Stimulated activated CD4-positive, alpha-beta T cell treated with anti-CD3 and anti-CD28 coated beads, Interleukin-1b, Interleukin-23, amount 100 ng/mL, for 24 hours (primary cell): ENCODE results near the gene AKAP9.
"Not testable (repeated sequence)": the region's sequence is repeated elsewhere in the genome, so short reads cannot be mapped to it uniquely, and the experiment has no call there.

Experiments
- DNase-seq, 4 experiments: peaks; one replicate each; pipeline ENCODE4 v3.0.0-alpha.2; 2020; ENCODE audit warnings: low read depth in 4 of 4, low spot score in 1 of 4

The AKAP9 gene

DNA sequence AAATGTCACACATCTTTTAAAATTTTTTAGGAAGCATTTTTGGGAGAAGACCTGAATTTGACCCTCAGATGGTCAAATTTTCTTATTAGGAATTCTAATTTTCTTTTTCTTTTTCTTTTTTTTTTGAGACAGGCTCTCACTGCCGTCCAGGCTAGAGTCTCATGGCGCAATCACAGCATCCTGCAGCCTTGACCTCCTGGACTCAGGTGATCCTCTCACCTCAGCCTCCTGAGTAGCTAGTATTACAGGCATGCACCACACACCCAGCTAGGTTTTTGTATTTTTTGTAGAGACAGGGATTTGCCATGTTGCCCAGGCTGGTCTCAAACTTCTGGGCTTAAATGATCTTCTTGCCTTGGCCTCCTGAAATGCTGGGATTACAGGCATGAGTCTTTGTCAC, 65.4 kb downstream of the AKAP9 start:
- no peak for DNase-seq

DNA sequence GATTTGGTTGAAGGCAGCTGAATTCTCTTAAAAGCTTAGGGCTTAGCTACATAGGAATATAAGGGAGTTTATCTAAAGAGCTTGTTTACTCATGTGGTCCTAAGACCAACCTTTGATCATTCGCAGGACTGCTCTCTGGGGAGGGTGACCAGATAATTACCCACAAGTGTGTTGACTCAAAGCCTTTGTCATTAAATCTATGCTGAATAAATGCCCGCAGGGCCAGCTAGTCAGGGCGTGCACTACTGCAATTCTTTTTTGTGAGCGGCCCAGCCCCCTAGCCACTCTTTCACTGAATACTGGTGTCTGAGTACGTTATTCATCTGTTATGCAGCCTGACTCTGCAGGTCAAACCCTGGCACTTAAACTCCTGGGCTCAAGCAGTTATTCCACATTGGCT, 69.6 kb downstream of the AKAP9 start:
- DNase-seq: no peak

DNA sequence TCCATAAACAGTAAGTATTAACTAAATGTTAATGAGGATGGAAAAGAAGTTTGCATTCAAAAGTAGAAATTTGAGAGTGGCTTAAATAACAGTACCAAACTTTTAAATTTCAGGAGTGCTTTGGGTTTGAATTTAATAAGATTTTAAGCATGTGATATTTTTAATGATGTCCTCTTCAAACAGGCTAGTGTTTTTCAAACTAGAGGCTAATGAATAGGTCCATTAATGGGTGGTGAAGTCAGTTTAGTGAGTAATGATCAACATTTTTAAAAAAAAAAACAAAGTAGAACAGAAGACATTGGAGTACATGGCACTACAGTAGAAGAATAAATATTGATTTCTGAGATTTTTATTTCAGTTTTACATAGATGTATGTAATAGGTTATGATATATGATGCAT, 72.9 kb downstream of the AKAP9 start:
- DNase-seq: no peak

DNA sequence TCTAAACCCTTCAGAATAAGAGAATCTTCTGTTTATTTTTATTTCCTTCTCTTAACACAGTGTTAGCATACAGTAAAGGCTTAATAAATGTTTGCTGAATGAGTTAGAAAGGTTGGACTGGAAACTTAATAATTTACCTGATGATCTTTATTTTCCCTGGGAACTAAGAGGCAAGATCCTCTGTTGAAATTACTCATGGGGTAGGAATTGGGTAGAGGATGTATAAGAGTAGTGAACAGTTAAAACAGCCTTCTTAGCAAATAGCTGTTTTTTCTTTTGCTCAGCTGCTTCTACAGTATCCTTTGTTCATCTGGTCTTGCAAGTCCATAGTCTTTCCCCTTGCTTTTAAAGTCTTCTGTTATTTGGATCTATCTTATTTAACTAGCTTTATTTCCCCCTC, 80.0 kb downstream of the AKAP9 start:
- no peak for DNase-seq

DNA sequence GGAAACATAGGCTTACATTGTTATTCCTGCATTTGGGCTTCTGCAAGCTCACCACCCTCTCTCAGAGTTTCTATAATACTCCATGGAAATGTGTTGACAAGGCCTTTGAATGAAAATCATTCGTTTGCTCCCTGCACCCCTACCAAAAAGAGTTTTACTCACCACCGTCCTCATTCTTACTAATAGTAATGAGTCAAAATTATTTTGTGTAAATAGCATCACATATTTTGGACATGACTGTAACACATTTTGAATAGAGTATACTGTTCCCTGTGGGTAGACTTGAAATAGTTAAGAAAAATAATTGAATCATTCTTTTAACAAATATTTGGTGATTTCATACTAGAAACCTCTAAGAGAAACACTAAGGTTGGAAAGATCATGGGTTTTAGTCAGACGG, 84.6 kb downstream of the AKAP9 start:
- DNase-seq: no peak

DNA sequence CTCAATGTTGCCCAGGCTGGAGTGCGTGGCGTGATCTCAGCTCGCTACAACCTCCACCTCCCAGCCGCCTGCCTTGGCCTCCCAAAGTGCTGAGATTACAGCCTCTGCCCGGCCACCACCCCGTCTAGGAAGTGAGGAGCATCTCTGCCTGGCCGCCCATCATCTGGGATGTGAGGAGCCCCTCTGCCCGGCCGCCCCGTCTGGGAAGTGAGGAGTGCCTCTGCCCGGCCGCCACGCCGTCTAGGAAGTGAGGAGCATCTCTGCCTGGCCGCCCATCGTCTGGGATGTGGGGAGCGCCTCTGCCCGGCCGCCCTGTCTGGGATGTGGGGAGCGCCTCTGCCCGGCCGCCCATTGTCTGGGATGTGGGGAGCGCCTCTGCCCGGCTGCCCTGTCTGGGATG, 86.0 kb downstream of the AKAP9 start:
- DNase-seq: not testable (repeated sequence)

DNA sequence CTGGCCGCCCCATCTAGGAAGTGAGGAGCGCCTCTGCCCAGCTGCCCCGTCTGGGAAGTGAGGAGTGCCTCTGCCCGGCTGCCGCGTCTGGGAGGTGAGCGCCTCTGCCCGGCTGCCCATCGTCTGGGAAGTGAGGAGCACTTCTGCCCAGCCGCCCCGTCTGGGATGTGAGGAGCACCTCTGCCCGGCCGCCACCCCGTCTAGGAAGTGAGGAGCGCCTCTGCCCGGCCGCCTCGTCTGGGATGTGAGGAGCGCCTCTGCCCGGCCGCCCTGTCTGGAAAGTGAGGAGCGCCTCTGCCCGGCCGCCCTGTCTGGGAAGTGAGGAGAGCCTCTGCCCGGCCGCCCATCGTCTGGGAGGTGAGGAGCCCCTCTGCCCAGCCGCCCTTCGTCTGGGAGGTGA, 86.5 kb downstream of the AKAP9 start:
- not testable (repeated sequence) for DNase-seq

DNA sequence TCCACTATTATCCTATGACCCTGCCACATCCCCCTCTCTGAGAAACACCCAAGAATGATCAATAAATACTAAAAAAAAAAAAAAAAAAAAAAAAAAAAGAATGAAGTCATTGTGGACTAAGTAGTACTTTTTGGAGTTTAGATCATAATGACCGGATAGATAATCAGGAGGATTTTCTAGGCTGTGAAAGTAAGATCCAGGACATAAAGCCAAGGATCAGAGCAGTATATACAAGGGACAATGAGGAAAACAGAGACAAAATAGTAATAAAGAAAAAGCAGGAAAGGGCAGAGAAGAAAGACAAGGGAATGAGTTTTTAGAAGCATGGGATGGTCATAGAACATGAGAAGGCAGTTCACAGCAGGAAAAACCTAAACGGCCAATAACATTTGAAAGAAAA, 87.6 kb downstream of the AKAP9 start:
- no peak for DNase-seq

DNA sequence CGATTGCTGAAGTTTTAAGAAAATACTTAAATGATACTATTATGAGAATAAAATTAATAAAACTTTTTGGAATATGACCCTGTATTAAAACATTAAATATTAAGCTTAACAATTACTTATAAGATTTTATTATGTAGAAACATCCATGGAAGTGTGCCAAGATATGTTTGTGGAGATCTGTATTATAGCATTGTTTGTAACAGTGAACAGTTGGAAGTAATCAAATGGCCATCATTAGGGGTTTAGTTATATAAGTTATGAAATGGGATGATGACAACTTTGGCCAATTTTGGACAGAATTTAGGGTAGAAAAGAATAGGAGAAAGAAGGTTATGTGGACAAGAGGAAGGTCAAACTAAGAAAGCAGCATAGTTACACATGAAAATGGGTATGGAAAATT, 88.0 kb downstream of the AKAP9 start:
- DNase-seq: no peak

DNA sequence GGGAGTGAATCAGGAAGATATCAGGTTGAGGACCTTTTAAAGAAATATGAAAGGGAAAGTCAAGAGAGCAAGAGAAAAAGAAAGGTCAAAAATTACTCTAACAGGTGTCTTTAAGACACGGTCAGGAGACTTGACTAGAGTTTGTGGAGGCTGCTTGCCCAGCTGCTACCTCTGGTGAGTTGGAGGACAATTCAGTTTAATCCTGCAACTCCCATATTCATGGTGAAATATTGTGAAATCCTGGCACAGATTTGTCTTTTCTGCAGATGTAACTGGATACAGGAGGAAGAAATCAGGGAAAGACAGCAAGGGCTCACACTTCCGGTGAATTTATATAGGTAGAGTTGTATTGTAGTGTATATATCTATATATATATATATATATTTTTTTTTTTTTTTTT, 93.5 kb downstream of the AKAP9 start:
- no peak for DNase-seq

DNA sequence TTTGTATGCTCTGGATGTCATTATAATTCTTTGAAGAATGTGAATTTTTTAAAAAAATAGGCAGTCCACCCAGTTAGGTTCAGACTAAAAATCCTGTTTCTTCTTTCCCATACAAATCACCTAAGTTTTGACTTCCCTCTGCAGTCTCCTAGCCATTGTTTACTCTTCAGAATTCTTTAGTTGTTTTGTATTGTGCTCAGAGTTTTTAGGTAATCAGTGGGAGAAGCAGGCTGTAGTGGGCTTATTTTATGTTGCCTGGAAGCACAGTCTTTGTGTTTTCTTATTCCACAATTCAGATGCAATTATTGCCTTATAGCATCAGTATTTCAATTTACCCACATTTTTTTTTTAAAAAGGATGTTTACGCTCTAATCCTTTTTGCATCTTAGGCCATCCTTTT, 94.9 kb downstream of the AKAP9 start:
- no peak for DNase-seq

DNA sequence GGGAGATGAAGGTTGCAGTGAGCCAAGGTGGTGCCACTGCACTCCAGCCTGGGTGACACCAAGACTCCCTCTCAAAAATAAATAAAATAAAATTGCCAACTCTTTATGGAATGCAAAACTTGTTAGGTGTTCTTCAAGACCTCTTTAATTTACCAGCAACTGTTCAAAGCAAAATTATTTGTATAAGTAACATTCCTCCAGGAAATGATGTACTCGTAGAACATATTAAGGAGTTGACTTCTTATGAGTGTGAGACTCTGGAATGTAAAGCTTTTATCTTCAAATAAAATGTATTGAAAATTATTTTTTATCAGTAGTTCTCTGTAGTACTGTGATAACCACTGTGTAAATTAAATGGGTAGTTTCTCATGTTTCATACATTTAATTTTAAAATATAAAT, 99.2 kb downstream of the AKAP9 start:
- DNase-seq: no peak

DNA sequence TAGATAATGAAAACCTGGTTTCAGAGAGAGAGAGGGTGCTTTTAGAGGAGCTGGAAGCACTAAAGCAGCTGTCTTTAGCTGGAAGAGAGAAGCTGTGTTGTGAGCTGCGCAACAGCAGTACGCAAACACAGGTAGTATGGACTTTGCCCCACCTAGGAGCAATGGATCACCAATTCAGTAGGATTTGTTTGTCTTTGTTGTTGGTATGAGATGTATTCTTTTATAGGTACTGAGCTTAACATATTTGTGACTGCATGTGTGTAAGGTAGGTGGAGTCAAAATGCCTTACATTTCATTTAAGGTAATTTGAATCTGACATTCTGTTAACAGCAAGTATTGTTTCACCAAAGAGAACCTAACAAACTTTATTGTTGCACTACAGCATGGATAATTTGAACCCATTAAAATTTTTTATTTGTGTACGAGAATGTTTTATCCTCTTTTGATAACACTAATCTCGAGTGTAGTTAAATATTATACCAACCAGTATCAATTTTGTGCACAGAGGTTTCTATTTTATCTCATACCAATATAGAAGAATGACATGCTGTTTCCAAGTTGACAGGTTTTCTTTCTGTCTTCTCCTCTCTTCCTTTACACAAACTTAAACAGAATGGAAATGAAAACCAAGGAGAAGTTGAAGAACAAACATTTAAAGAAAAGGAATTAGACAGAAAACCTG, 101.5 kb downstream of the AKAP9 start:
- no peak for DNase-seq

DNA sequence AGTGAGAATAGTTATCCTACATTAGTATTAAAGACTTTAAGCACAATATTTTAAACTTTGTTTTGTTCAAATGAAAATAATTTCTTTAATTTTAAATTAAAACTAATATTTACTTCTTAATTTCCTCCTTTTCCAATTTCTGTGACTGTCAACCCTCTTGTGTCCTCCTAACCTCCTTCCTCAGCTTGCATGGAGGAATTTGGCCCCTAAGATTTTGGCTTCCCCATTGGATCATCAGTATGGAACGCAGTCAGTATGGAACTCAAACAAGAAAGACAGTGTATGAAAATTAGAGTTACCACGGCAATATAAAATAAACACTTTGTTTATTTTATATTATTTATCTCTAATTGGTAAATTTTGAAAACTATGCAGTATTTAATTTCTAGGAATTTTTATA, 102.4 kb downstream of the AKAP9 start:
- DNase-seq: no peak

DNA sequence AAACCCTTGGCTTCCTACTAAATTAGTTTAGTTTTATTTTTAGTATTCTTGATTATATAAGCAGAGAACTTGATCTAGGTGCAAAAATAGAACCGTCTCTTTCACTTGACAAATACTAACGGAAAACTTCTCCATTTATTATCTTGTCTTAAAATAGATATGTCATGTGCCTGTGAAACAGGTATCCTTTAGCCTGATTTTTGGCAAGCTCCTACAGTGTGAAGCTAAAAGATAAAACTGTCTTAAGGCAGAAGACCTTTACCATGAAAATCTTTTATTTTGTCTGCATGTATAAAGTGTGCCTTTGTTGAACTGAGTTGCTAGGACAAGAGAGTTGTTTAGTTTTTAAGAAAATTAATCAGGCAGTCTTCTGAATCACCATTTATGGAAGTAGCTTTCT, 103.0 kb downstream of the AKAP9 start:
- DNase-seq: no peak

DNA sequence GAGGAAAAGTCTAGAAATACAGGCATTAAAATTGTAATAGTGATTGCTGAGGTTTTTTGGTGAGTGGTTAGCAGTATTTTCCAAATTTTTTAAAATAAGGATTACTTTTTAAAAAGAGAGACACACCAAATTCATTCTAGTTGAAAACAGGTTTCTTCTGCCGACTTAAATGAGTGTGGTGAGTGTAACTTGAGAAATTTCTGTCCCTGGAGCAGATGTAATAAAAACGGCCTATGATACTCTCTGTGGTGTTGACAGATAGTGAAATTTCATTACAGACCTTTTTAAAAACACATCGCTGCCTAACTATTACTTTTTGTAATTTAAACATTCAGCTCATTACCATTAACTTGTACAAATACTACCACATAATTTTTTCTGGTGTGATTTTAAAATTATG, 103.5 kb downstream of the AKAP9 start:
- DNase-seq: no peak

DNA sequence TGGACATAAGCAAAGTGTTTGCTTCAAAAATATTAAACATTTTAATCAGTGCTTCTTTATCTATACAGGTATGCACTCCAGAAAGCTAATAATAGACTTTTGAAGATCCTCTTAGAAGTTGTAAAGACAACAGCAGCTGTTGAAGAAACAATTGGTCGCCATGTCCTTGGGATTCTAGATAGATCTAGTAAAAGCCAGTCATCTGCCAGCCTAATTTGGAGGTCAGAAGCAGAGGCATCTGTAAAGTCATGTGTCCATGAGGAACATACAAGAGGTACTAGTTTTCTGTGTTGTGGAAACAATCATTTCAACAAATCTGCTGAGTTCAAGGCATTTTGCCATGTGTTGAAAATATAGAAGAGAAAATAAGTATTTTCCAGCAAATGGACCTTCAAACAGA, 104.3 kb downstream of the AKAP9 start:
- DNase-seq: no peak

DNA sequence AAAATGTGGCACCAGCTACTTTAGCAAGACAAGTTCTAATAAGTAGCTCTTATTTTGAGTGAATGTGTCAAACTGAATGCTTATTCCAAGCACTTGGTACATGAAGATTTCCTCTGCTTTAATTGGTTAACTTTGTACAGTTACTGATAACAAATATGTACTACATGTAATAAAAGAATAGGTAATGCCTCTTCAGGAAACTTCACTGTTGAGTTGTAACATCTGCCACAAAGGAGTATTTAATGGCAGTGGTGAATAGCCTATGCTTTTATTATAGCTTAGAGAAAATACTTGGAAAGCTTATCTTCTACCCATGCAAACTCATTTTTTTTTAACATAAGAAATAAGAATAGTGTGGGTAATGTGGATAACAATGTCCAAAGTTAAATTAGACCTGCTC, 111.0 kb downstream of the AKAP9 start:
- DNase-seq: no peak

DNA sequence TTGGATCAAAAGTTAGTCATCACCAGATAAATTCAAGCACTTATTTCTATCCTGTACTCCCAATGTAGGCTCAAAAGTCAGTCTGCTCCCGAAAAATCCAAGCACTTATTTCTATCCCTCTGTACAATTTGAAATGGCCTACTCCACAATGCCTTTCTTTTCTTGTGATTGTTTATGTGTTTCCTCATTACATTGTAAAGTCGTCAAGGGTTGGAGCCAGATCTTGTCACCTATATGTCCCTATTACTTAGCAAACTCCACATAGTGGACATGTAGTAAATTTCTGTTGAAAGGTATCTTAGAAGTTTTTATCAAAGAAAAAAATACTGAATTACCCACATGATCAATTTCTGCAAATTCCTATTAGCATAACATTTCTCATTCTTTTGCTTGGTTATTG, 111.5 kb downstream of the AKAP9 start:
- no peak for DNase-seq

DNA sequence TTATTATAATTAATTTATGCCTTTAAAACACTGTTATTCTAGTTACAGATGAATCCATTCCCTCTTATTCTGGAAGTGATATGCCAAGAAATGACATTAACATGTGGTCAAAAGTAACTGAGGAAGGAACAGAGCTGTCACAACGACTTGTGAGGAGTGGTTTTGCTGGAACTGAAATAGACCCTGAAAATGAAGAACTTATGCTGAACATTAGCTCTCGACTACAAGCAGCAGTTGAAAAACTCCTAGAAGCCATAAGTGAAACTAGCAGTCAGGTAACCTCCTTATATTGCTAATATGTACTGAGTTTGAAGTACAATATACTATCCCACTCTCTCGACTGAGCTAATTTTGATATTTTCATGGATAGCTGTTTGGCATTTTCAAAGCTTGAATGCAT, 112.0 kb downstream of the AKAP9 start:
- DNase-seq: no peak

DNA sequence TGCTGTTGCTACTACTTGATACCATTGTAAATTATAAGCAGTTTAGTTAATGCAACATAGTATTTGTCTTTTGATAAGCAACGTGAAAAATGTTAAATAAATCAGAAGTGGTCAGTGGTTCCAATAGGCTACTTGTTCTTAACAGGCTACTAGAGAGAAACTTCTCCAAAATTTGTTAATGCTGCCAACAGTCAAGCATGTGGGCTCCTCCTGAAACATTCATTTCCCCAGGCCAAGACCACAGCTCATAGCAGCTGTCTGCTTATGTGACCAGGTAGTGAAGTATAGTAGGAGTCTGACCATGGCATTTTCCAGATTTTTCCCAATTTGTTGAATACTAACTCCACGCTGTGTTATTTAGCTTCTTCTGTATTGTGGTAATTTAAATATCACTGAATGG, 112.7 kb downstream of the AKAP9 start:
- DNase-seq: no peak

DNA sequence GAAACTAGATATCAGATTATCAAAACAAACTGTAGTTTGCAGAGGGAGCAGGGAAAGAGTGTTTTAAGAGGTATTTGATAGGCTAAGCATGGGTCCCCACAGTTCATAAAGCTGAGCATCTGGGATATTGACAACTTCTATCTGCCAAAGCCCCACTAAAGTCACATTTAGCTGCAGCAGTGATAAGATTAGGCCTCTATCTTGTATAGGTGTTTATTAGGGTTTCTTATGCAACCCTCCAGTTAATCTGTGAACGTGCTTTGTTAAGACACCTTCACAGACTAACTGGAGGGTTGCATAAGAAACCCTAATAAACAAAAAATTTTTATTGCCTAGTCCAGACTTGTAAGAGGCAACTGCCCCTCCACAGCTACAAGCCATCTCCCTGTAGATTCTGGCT, 115.6 kb downstream of the AKAP9 start:
- DNase-seq: no peak

DNA sequence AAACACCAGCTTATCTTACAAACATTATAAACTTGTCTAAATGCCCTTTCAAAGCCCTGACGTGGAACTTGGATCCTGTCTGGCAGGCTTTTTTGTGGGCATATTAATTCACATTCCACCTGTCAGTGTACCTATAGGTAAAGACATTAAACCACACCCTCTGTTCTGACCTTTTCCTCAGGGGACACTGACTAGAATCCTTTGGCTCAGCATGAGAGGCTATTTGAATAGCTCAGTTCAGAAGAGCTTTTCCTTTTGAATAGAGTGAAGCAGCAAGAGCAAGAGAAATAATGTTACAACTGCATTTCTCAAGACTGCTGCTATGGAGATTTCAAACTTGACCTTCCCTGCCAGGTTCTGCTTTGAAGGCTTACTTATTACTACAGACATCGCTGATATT, 116.7 kb downstream of the AKAP9 start:
- no peak for DNase-seq

DNA sequence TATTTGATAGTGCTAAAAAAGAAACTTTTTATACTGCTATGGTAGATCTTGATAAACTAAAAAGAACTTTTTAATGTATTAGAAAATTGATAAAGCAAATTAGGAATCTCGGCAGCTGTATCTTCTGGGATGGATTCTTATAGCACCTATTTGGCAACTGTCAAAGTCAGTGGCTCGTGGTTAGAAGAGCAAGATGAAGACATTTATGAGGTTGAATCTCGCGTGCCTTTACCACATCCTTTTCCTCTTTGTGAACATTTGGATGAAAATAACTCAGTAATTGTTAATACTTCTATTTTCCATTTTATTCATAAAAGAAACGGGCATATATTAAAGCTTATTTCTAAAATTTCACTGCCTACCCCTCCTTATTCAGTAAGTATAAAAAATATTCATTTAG, 117.4 kb downstream of the AKAP9 start:
- no peak for DNase-seq
